ENCODE results near the gene FRMD4A.

DNA sequence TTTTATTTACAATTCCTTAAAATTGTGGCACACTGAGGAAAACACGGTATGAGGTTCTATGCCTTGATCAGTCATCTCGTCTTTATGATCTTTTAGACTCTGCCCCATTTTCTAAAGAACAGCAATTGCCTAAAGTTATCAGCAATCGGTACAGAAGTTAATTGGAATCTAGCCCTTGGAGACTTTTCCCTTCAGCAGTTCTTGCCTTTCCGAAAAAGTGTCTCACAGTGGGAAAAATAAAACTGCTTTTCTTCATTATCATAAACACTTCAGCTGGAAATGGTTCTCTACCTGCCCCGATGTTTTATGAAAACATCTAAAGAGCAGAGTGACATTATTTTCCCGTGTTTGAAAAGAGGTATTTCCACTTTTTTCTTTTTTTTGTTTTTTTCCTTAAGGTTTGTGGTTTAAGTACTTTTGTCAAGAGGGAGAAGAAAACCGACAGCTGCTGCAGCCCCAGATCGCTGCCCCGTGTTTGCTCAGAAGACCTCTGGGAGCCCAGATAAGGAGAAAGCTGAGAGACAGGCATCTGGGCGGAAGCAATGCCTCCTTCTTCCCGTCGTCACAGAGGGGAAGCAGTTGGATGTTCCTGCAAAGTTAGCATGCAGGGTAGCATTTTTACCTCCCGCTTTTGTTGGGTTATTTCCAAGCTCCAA is 149.7 kb downstream of the FRMD4A start:
- TF ChIP-seq RCOR1 (conservative IDR thresholded peaks at IDR 0.05; ENCODE audit: low read depth, low read length) (no peak), CHD2 (IDR thresholded peaks at IDR 0.05; ENCODE audit: borderline replicate concordance, low read depth, low read length) (no peak), POLR2A (IDR thresholded peaks at IDR 0.05; ENCODE audit: low read depth, low read length) (no peak), CTCF (IDR thresholded peaks at IDR 0.05 in 2 of 3, conservative IDR thresholded peaks at IDR 0.05 in 1 of 3; ENCODE audit: control insufficient read depth in 2 of 3, extremely low read depth in 1 of 3, insufficient read depth in 1 of 3, low read depth in 3 of 3, low read length in 3 of 3) (no peak), EZH2 (IDR thresholded peaks at IDR 0.05; ENCODE audit: borderline replicate concordance, control insufficient read depth, low read depth, low read length) (no peak), FOS (IDR thresholded peaks at IDR 0.05; ENCODE audit: borderline replicate concordance, extremely low read depth, insufficient read length) (no peak), CREB1 (IDR thresholded peaks at IDR 0.05; ENCODE audit: low read depth) (no peak)

Data from GM12878 (cell line).